AG04449 (cell line): ENCODE results near the gene C15orf40.

ENCODE experiments used
- CTCF ChIA-PET: fragments of 350-600 bp; formaldehyde crosslinking; extraction: SDS; loops from one replicate; lab custom pipeline; 2021; ENCODE audit warnings: antibody characterized with exemption; lab: Yijun Ruan, JAX
- POLR2A ChIA-PET: fragments of 400-600, 350-600 bp; formaldehyde crosslinking; extraction: SDS; loops from one replicate; lab custom pipeline; 2020; ENCODE audit warnings: antibody characterized with exemption, inconsistent platforms; lab: Yijun Ruan, JAX
- DNase-seq: peaks from one replicate; pipeline ENCODE4 v3.0.0-alpha.2; 2010; ENCODE audit warnings: low read depth, low spot score
- H3K4me3 ChIP-seq: 2 replicates; pipeline ENCODE4 v1.5.1; 2011; ENCODE audit warnings: low read depth, mild to moderate bottlenecking, control low read depth, low read length
- CTCF ChIP-seq: IDR thresholded peaks from one replicate; pipeline ENCODE4 v1.5.1; 2011; ENCODE audit warnings: mild to moderate bottlenecking, moderate library complexity, low read length, control low read depth, inconsistent platforms; ENCODE audit not compliant: insufficient read depth; ENCODE audit errors: missing control alignments

The C15orf40 gene

DNA sequence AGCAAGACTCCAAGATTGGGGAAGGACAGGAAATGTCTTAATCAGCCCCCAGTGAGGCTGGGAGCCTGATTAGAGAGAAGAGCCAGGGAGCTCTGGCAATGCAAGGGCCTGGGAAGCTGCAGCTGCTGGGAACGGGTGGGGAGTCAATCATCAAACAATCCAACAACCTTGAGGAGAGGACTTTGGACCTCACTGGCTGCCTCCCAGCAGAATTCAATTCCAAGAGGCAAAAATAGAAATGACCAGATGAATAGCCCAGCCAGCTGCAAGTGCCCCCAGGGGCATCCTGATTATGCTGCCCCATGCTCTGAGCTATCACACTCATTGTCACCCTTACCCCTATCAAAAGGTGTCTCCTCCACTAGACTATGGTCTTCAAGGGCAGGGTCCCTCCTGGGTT lies 52.8 kb downstream of the C15orf40 start:
- ChIA-PET CTCF (interaction anchor here (0.6 kb wide), 1 partner anchor 27 kb away, joined by 3 read pairs; the partner anchor contains the start of gene RAMAC), POLR2A (no interaction called here)
- H3K4me3 ChIP-seq, result no peak overlapping the region
- DNase-seq, result no peak
- no peak for TF ChIP-seq CTCF

GRCh38 chr15:82952158-82953081 lies 59.0 kb downstream of the C15orf40 start, which contains the start of gene HOMER2:
TSS of gene HOMER2 (minus strand) at chr15:82952720. CDS start at chr15:82952535, 185 bp downstream.
- no peak for DNase-seq
- H3K4me3 ChIP-seq, result peak within 1 kb of the TSS; percentile 48
- ChIA-PET POLR2A (no interaction called here), CTCF (no interaction called here)
- TF ChIP-seq CTCF, result no peak

DNA sequence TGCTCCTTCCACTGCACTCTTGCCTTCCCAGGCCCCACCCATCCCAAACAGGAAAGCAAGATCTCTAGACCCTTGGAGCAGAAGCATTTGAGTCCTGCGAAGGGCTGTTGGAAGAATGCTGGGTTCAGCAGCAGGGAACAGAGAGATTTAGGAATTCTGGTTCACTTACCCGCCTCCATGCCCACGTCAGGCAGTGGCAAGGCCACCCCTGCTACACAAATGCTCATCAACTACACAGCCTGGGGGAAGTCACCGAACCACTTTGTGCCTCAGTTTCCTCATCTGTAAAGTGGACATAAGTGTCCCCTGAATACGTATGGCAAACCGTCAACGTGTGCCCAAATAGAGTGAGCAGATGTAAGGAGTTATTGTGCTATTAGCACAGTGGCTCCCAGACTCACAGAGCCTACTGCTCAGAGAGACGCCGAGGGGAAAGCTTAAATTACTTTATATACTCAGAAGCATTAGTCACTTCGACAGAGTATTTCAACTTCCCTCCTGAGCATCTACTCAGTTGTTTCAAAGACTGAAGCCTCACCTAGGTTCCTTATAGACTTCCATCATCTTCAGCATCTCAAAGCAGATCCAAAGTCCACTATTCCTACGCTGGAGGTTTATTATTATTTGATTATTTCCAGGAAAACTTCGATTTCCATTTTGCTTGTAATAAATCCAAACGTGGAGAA lies 59.8 kb downstream of the C15orf40 start:
- ChIA-PET CTCF (interaction anchor here (1.2 kb wide), 1 partner anchor 9 kb away, joined by 3 read pairs; no protein-coding TSS in a partner anchor), POLR2A (no interaction called here)
- peak overlapping the region; percentile 48 for H3K4me3 ChIP-seq
- DNase-seq, result no peak
- TF ChIP-seq CTCF, result no peak

DNA sequence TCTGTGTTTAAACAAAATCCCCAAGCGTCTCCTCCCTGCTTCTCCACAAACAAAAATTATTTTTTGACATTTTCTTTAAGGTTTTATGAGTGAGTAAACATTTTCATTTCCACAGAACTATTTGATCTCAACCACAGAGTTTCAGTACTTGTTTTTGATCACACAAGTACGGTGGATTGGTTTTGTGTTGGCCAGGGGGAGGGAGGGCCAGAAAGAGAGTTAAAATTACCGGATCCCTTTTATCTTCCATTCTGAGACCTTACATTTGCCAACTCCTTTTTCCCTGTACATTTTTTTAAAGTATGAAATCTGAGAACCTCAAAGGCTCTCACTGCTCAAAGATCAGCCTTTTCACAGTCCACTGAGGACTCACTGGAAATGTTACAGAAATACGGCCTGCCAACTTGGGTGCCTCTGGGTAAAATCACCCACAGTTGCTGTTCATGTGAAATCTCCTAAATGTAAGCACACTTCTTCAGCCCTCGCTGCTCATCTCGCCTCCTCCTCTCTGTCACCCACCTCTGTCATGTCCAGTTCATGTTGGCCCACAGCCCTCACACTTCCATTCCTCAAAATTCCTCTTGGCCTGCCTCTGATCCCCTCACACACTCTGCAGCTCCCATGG lies 60.6 kb downstream of the C15orf40 start:
- DNase-seq, result no peak
- POLR2A ChIA-PET, result no interaction called here
- no peak overlapping the region for H3K4me3 ChIP-seq
- no peak for TF ChIP-seq CTCF
- CTCF ChIA-PET, result interaction anchor here (1.2 kb wide), 1 partner anchor 8 kb away, joined by 3 read pairs; no protein-coding TSS in a partner anchor

- ChIA-PET CTCF (no interaction called here), POLR2A (no interaction called here)
- no peak for TF ChIP-seq CTCF
- no peak for DNase-seq
- no peak overlapping the region for H3K4me3 ChIP-seq
Observed at GRCh38 chr15:82950295-82950694, 61.1 kb downstream of the C15orf40 start.
